ENCODE results near the gene AHCYL1. TPM values are rescaled to one million over a fixed set of nuclear protein-coding genes. Genes with fewer than 3 reads are reported as not detected.
A peak's percentile ranks its signal among the peaks of the same experiment; 100 is the strongest.

The AHCYL1 gene
- polyA plus RNA-seq, 1 donor (not counting 4 experiments of a cell fraction or from before 2014, with no cell fraction given): 64.8 TPM

DNA sequence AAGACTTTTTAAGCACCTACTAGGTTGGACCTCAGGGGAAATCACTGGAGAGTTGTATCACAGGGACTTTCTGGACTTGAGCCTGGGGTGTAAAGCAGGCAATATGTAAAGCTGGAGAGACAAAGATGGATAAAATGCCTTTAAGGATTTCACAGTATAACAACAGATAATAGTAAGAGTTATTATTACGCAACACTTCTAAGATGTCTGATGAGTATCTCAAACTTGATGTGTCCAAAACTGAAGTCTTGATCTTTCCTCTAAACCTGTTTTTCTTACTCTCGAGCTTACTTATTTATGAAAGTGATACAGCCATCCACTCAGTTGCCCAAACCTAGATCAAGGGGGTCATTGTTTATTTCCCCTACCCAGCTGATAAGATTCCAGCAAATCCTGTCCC, 47.8 kb downstream of the AHCYL1 start:
- H3K36me3 ChIP-seq (ENCODE audit: control insufficient read depth in 2 of 2, extremely low read depth in 1 of 2, insufficient read depth in 2 of 2, low read length in 2 of 2): peaks cover 1 to 9% of the 10 kb centered on the region in 2 experiments
- dilution Hi-C loops (cut with MboI; ENCODE audit: extremely low pct_ligation_motif_present, low sequenced_read_pairs): no loop called here
- no peak overlapping the region for H3K27ac ChIP-seq (ENCODE audit: control insufficient read depth, insufficient read depth, low read length)
- no peak overlapping the region for H2AFZ ChIP-seq (ENCODE audit: control insufficient read depth, low read length)
- H3K4me1 ChIP-seq (ENCODE audit: control insufficient read depth, extremely low read depth, insufficient read depth, low read length): peaks cover 15% of the 10 kb centered on the region
- H3K9ac ChIP-seq (ENCODE audit: control insufficient read depth, extremely low read depth, insufficient read depth, low read length): no peak overlapping the region
- H3K79me2 ChIP-seq (ENCODE audit: control insufficient read depth, insufficient read depth, low read length): peaks cover 26% of the 10 kb centered on the region
- no peak for DNase-seq (ENCODE audit: low read depth, low spot score)
- no peak overlapping the region for H3K4me2 ChIP-seq (ENCODE audit: control insufficient read depth, extremely low read depth, insufficient read depth, low read depth, low read length)
- H3K27me3 ChIP-seq (ENCODE audit: control insufficient read depth, extremely low read depth, insufficient read depth, low read length): no peaks in the 10 kb centered on the region
- no peak overlapping the region for H3K4me3 ChIP-seq (ENCODE audit: control insufficient read depth in 2 of 3, extremely low read depth in 1 of 3, insufficient read depth in 2 of 3, low read depth in 1 of 3, low read length in 3 of 3)
- TF ChIP-seq CTCF (optimal IDR thresholded peaks at IDR 0.05 in 1 of 3, IDR thresholded peaks at IDR 0.05 in 1 of 3, conservative IDR thresholded peaks at IDR 0.05 in 1 of 3; ENCODE audit: extremely low read depth in 1 of 3, insufficient read depth in 2 of 3, low read length in 3 of 3) (no peak), EZH2 (IDR thresholded peaks at IDR 0.05; ENCODE audit: low read length) (no peak)
- H3K9me3 ChIP-seq (ENCODE audit: control insufficient read depth, low read depth, low read length): no peaks in the 10 kb centered on the region
- FAIRE-seq: no peak
- no peaks in the 10 kb centered on the region for H4K20me1 ChIP-seq (ENCODE audit: control insufficient read depth, extremely low read depth, insufficient read depth, low read length)
- H3K9me1 ChIP-seq (ENCODE audit: control insufficient read depth, extremely low read depth, insufficient read depth, low read length): no peaks in the 10 kb centered on the region

GRCh38 chr1:110033421-110033820, 48.9 kb downstream of the AHCYL1 start:
- Histone ChIP-seq H3K4me3 (ENCODE audit: control insufficient read depth in 2 of 3, extremely low read depth in 1 of 3, insufficient read depth in 2 of 3, low read depth in 1 of 3, low read length in 3 of 3) (no peak overlapping the region), H4K20me1 (ENCODE audit: control insufficient read depth, extremely low read depth, insufficient read depth, low read length) (no peaks in the 10 kb centered on the region), H3K27ac (ENCODE audit: control insufficient read depth, insufficient read depth, low read length) (no peak overlapping the region), H3K9ac (ENCODE audit: control insufficient read depth, extremely low read depth, insufficient read depth, low read length) (no peak overlapping the region), H3K9me3 (ENCODE audit: control insufficient read depth, low read depth, low read length) (no peaks in the 10 kb centered on the region), H2AFZ (ENCODE audit: control insufficient read depth, low read length) (peak overlapping the region; percentile 98), H3K4me2 (ENCODE audit: control insufficient read depth, extremely low read depth, insufficient read depth, low read depth, low read length) (no peak overlapping the region), H3K4me1 (ENCODE audit: control insufficient read depth, extremely low read depth, insufficient read depth, low read length) (peaks cover 15% of the 10 kb centered on the region), H3K36me3 (ENCODE audit: control insufficient read depth in 2 of 2, extremely low read depth in 1 of 2, insufficient read depth in 2 of 2, low read length in 2 of 2) (peaks cover 2 to 18% of the 10 kb centered on the region in 2 experiments), H3K27me3 (ENCODE audit: control insufficient read depth, extremely low read depth, insufficient read depth, low read length) (no peaks in the 10 kb centered on the region), H3K9me1 (ENCODE audit: control insufficient read depth, extremely low read depth, insufficient read depth, low read length) (no peaks in the 10 kb centered on the region), H3K79me2 (ENCODE audit: control insufficient read depth, insufficient read depth, low read length) (peaks cover 30% of the 10 kb centered on the region)
- no peak for DNase-seq (ENCODE audit: low read depth, low spot score)
- TF ChIP-seq CTCF (optimal IDR thresholded peaks at IDR 0.05 in 1 of 3, IDR thresholded peaks at IDR 0.05 in 1 of 3, conservative IDR thresholded peaks at IDR 0.05 in 1 of 3; ENCODE audit: extremely low read depth in 1 of 3, insufficient read depth in 2 of 3, low read length in 3 of 3): no peak
- TF ChIP-seq EZH2 (IDR thresholded peaks at IDR 0.05; ENCODE audit: low read length): no peak
- dilution Hi-C loops (cut with MboI; ENCODE audit: extremely low pct_ligation_motif_present, low sequenced_read_pairs): no loop called here
- FAIRE-seq: no peak
